Left lung (tissue), 10 donors: ENCODE measurements around the gene MYO5C. TPM values are rescaled to one million over a fixed set of nuclear protein-coding genes. Genes with fewer than 3 reads are reported as not detected.
A peak's percentile ranks its signal among the peaks of the same experiment; 100 is the strongest.

Experiments
- ATAC-seq: fragments of 200-7000 bp; cut with Tn5 transposase; one replicate; pipeline ENCODE4 v1.9.1; 2020; ENCODE audit warnings: moderate library complexity
- DNase-seq, 4 donors: peaks; one replicate each; pipeline ENCODE4 v3.0.0-alpha.2; 2013 to 2020
- H3K27ac ChIP-seq, 2 donors: fragments of 200-600 bp; sonication (generic) in 1 of 2; one replicate each; pipeline versions ENCODE4 v1.5.0 to v1.8.0; 2020 to 2021
- H3K27me3 ChIP-seq, 2 donors: fragments of 200-600 bp; sonication (generic) in 1 of 2; one replicate each; pipeline versions ENCODE4 v1.5.0 to v1.8.0; 2020 to 2021
- H3K36me3 ChIP-seq, 2 donors: fragments of 200-600 bp; sonication (generic) in 1 of 2; one replicate each; pipeline versions ENCODE4 v1.5.0 to v1.8.0; 2020 to 2021
- H3K4me1 ChIP-seq, 2 donors: fragments of 200-600 bp; one replicate each; pipeline ENCODE4 v1.8.0; 2021
- H3K4me3 ChIP-seq, 2 donors: fragments of 200-600 bp; sonication (generic) in 1 of 2; one replicate each; pipeline versions ENCODE4 v1.5.0 to v1.8.0; 2020 to 2021; ENCODE audit warnings: mild to moderate bottlenecking in 1 of 2
- H3K9me3 ChIP-seq, 2 donors: fragments of 200-600 bp; sonication (generic) in 1 of 2; one replicate each; pipeline versions ENCODE4 v1.5.0 to v1.8.0; 2020 to 2021
- intact Hi-C, 2 donors: fragments of 100-400 bp; cut with DNase I; formaldehyde crosslinking; loops; one replicate each; pipeline versions ENCODE4 v1.11.2 to v1.14.2; 2022
- polyA plus RNA-seq, 6 donors: library from polyadenylated mRNA; unstranded; fragments of 120-200 nt; gene quantifications; one replicate each; pipeline ENCODE4 v1.2.1, GENCODE V29; 2013; ENCODE audit not compliant: insufficient read length in 6 of 6
- total RNA-seq, 2 donors: library from RNA; stranded (reverse); fragmentation: NEBNext Ultra II Directional; extraction: Animal tissue kit (Norgen Biotek cat#: 25700); gene quantifications; one replicate each; pipeline ENCODE4 v1.2.1, GENCODE V29; 2021
- TF ChIP-seq, protein P1 (sequence below), 2 donors: fragments of 200-600 bp; sonication (generic) in 1 of 2; IDR thresholded peaks; one replicate each; pipeline versions ENCODE4 v1.5.0 to v1.8.0; 2021; ENCODE audit warnings: antibody characterized with exemption in 2 of 2
- donor health status: DM: no; HTN: yes; CAD: no.
- donor health status: DM: no; HTN: no; CAD: no.

MYO5C gene
- total and polyA plus RNA-seq, 8 donors, result 29.7 to 89.2 (median 36.7) TPM

DNA sequence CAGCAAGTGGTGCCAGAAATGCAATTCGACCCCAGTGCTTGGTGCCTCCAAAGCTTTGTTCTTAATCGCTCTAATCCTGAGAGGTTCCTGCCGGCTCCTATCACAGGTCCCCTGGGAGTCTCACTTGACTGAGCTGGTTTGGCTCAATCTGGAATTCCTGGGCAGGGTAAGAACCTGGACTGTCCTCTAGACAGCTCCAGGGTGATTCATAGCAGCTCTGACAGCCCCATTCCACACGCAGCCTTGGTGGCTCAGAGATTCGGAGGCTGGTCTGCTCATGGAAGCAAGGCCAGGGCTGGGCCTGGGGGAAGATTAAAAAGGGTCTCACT lies 37.9 kb downstream of the MYO5C start:
- Histone ChIP-seq H3K9me3 (no peaks in the 10 kb centered on the region), H3K27ac (no peak overlapping the region), H3K4me1 (peaks cover 9 to 45% of the 10 kb centered on the region in 2 donors), H3K36me3 (no peaks in the 10 kb centered on the region), H3K27me3 (no peaks in the 10 kb centered on the region), H3K4me3 (no peak overlapping the region)
- ATAC-seq (peak; percentile 8), DNase-seq (no peak)
- TF ChIP-seq, protein P1, sequence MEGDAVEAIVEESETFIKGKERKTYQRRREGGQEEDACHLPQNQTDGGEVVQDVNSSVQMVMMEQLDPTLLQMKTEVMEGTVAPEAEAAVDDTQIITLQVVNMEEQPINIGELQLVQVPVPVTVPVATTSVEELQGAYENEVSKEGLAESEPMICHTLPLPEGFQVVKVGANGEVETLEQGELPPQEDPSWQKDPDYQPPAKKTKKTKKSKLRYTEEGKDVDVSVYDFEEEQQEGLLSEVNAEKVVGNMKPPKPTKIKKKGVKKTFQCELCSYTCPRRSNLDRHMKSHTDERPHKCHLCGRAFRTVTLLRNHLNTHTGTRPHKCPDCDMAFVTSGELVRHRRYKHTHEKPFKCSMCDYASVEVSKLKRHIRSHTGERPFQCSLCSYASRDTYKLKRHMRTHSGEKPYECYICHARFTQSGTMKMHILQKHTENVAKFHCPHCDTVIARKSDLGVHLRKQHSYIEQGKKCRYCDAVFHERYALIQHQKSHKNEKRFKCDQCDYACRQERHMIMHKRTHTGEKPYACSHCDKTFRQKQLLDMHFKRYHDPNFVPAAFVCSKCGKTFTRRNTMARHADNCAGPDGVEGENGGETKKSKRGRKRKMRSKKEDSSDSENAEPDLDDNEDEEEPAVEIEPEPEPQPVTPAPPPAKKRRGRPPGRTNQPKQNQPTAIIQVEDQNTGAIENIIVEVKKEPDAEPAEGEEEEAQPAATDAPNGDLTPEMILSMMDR (IDR thresholded peaks at IDR 0.05), result no peak
- intact Hi-C loops, result loop anchor here in 1 of 2 donors (5.0 kb wide), 1 partner anchor 475 kb away; no protein-coding TSS in a partner anchor

DNA sequence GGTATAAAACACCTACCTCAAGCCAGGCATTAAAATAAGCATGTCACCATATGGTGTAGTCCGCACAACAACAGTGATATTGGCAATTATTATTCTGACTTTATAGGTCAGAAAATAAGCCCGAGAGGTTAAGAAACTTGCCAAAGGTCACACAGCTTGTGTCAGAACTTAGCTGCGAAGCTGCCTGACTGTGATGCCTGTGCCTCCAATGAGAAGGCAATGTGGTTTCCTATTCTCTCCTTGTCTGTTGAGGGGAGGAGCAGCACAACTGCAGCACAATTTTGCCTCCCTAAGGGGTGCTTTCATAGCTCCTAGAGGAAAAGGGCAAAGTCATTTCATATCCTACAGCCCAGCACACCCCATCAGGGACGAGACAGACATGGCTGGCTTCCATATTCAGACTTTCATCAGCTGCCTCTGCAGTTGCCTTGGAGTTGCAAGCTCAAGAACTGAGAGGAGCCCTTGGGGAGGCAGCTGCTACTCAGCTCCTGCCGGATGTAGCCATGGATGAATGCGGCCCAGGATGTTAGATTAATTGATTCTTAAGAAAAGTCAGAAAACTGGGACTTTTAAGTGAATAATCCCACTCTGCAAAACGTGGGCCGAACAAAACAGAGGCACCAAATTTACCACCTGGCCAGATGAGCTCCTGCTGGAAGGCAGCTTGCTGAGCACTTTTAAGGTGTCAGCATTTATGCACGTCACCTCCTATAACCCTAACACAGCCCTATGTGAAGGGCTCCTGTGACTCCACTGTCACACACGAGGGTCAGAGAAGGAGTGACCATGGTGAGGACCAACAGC lies 38.5 kb downstream of the MYO5C start:
- no peak overlapping the region for H3K27ac ChIP-seq

GRCh38 chr15:52256366-52256765 lies 39.2 kb downstream of the MYO5C start:
- no peaks in the 10 kb centered on the region for H3K27me3 ChIP-seq
- H3K4me1 ChIP-seq, result peaks cover 3 to 37% of the 10 kb centered on the region in 2 donors
- peak; percentile 71 for ATAC-seq
- no peak overlapping the region for H3K27ac ChIP-seq
- intact Hi-C loops, result loop anchor here in 1 of 2 donors (5.0 kb wide), 1 partner anchor 476 kb away; no protein-coding TSS in a partner anchor
- H3K9me3 ChIP-seq, result no peaks in the 10 kb centered on the region
- DNase-seq, result peak in 3 of 4 donors; percentile 58 to 79 (median 68)
- H3K4me3 ChIP-seq, result no peak overlapping the region
- H3K36me3 ChIP-seq, result no peaks in the 10 kb centered on the region
- TF ChIP-seq, protein P1 (IDR thresholded peaks at IDR 0.05), result peak; percentile 61 to 66

More for the DNA sequence above, 38.5 kb downstream of the MYO5C start:
- H3K27me3 ChIP-seq, result no peaks in the 10 kb centered on the region
- ATAC-seq (no peak), DNase-seq (no peak)
- intact Hi-C loops, result loop anchor here in 1 of 2 donors (5.0 kb wide), 1 partner anchor 475 kb away; no protein-coding TSS in a partner anchor
- no peaks in the 10 kb centered on the region for H3K36me3 ChIP-seq
- no peak overlapping the region for H3K4me3 ChIP-seq
- TF ChIP-seq, protein P1 (IDR thresholded peaks at IDR 0.05), result no peak
- no peaks in the 10 kb centered on the region for H3K9me3 ChIP-seq
- peaks cover 6 to 45% of the 10 kb centered on the region in 2 donors for H3K4me1 ChIP-seq

DNA sequence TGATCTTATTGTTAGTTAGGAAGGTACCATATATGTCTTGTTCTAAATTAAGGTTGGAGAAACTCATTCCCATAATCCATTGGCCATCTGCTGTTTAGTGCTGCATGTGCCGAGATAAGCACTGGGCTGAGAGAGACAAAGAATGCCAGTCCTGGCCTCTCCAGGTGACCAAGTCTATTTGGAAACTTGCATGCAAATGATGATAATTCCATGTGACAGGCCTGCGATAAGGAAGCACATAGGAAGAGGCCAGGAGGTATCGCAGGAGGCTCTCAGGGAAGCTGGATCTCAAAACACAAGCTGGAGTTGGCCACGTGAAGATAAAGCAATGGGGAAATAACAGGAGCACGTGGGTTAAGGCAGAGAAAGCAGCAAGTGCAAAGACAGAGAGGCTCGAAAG lies 39.7 kb downstream of the MYO5C start:
- intact Hi-C loops, result loop anchor here in 1 of 2 donors (5.0 kb wide), 1 partner anchor 476 kb away; no protein-coding TSS in a partner anchor
- ATAC-seq (no peak), DNase-seq (no peak)
- peaks cover 3 to 37% of the 10 kb centered on the region in 2 donors for H3K4me1 ChIP-seq
- H3K36me3 ChIP-seq, result no peaks in the 10 kb centered on the region
- no peak overlapping the region for H3K4me3 ChIP-seq
- no peaks in the 10 kb centered on the region for H3K9me3 ChIP-seq
- H3K27me3 ChIP-seq, result no peaks in the 10 kb centered on the region
- H3K27ac ChIP-seq, result no peak overlapping the region
- TF ChIP-seq, protein P1 (IDR thresholded peaks at IDR 0.05), result no peak

- no peak for DNase-seq
- H3K36me3 ChIP-seq, result no peaks in the 10 kb centered on the region
- no peaks in the 10 kb centered on the region for H3K9me3 ChIP-seq
- H3K4me1 ChIP-seq, result peaks cover 5 to 37% of the 10 kb centered on the region in 2 donors
- ATAC-seq, result no peak
- peak overlapping the region in 1 of 2 donors; percentile 19 for H3K27ac ChIP-seq
- intact Hi-C loops, result loop anchor here in 1 of 2 donors (5.0 kb wide), 1 partner anchor 477 kb away; no protein-coding TSS in a partner anchor
- no peaks in the 10 kb centered on the region for H3K27me3 ChIP-seq
- TF ChIP-seq, protein P1 (IDR thresholded peaks at IDR 0.05), result no peak
- H3K4me3 ChIP-seq, result no peak overlapping the region
Observed at GRCh38 chr15:52255008-52255407, 40.6 kb downstream of the MYO5C start.
